B cell (primary cell): ENCODE results near the gene TP53BP1. TPM values are rescaled to one million over a fixed set of nuclear protein-coding genes. Genes with fewer than 3 reads are reported as not detected.

Experiments used
- ATAC-seq: fragments of 200-7000 bp; cut with Tn5 transposase; one replicate; pipeline ENCODE4 v1.10.0; 2021; ENCODE audit warnings: low read depth, mild to moderate bottlenecking, moderate number of reproducible peaks, moderate library complexity
- CTCF ChIA-PET: fragments of 350-600 bp; sonication (Branson Sonifier 250); formaldehyde crosslinking; loops from one replicate; lab custom pipeline; 2021; ENCODE audit warnings: antibody characterized with exemption, inconsistent platforms; lab: Charles Lee
- POLR2A ChIA-PET: fragments of 350-600 bp; sonication (Branson Sonifier 250); formaldehyde crosslinking; loops from one replicate; lab custom pipeline; 2021; ENCODE audit warnings: antibody characterized with exemption; lab: Charles Lee
- DNase-seq: peaks from one replicate; pipeline ENCODE4 v3.0.0; 2013
- H2AFZ ChIP-seq: 2 replicates; pipeline ENCODE4 v1.6.1; 2012; ENCODE audit warnings: mild to moderate bottlenecking, low read depth, low read length; ENCODE audit not compliant: insufficient read depth, poor library complexity, severe bottlenecking
- H3K27ac ChIP-seq, 2 donors: 1 replicate in 1 of 2; 2 replicates in 1 of 2; pipeline ENCODE4 v1.5.1; 2012 to 2013; ENCODE audit warnings: low read length in 2 of 2, mild to moderate bottlenecking in 2 of 2, moderate library complexity in 1 of 2
- H3K27me3 ChIP-seq, 4 experiments: fragments of 200-600 bp in 1 of 4; sonication (generic) in 1 of 4; replicated peaks in 1 of 4; 1 replicate in 2 of 4; 2 replicates in 2 of 4; pipeline versions ENCODE4 v1.6.1 to v1.7.0; 2013 to 2016; ENCODE audit warnings: low read length in 3 of 4, mild to moderate bottlenecking in 2 of 4, mixed read lengths in 1 of 4, moderate library complexity in 1 of 4; ENCODE audit not compliant: insufficient read depth in 4 of 4, control insufficient read depth in 3 of 4; ENCODE audit errors: control extremely low read depth in 1 of 4
- H3K36me3 ChIP-seq, 2 experiments: replicated peaks in 1 of 2; 1 replicate in 1 of 2; 2 replicates in 1 of 2; pipeline versions ENCODE4 v1.6.1 to v1.7.1; 2013; ENCODE audit warnings: low read length in 1 of 2; ENCODE audit not compliant: insufficient read depth in 2 of 2, control insufficient read depth in 1 of 2; ENCODE audit errors: control extremely low read depth in 1 of 2, extremely low read depth in 1 of 2
- H3K4me1 ChIP-seq, 2 donors: fragments of 200-600 bp in 1 of 2; sonication (generic) in 1 of 2; 1 replicate in 1 of 2; 2 replicates in 1 of 2; pipeline versions ENCODE4 v1.5.1 to v1.6.1; 2013 to 2017; ENCODE audit warnings: low read length in 2 of 2; ENCODE audit not compliant: control insufficient read depth in 2 of 2, insufficient read depth in 2 of 2
- H3K4me2 ChIP-seq: replicated peaks from 2 replicates; pipeline ENCODE3; 2012; ENCODE audit warnings: mild to moderate bottlenecking, low read depth, low read length; ENCODE audit not compliant: poor library complexity, severe bottlenecking
- H3K4me3 ChIP-seq, 5 experiments: fragments of 200-600 bp in 1 of 5; sonication (generic) in 1 of 5; 1 replicate in 3 of 5; 2 replicates in 2 of 5; pipeline versions ENCODE4 v1.5.1 to v1.7.0; 2011 to 2016; ENCODE audit warnings: low read length in 4 of 5, mild to moderate bottlenecking in 4 of 5, low read depth in 2 of 5, control low read depth in 1 of 5, moderate library complexity in 1 of 5; ENCODE audit not compliant: insufficient read depth in 1 of 5; ENCODE audit errors: control extremely low read depth in 1 of 5, extremely low read depth in 1 of 5
- H3K79me2 ChIP-seq: fragments of 200-600 bp; sonication (generic); one replicate; pipeline ENCODE4 v1.6.0; 2016; ENCODE audit warnings: low read length; ENCODE audit not compliant: control insufficient read depth, insufficient read depth
- H3K9ac ChIP-seq: fragments of 200-600 bp; sonication (generic); 2 replicates; pipeline ENCODE4 v1.6.1; 2017; ENCODE audit warnings: mild to moderate bottlenecking, low read length, moderate library complexity
- H3K9me3 ChIP-seq, 3 donors: one replicate each; pipeline versions ENCODE4 v1.6.1 to v1.7.1; 2013; ENCODE audit warnings: low read length in 2 of 3; ENCODE audit not compliant: control insufficient read depth in 2 of 3, insufficient read depth in 1 of 3; ENCODE audit errors: control extremely low read depth in 1 of 3
- H4K20me1 ChIP-seq: 2 replicates; pipeline ENCODE4 v1.6.0; 2012; ENCODE audit warnings: mild to moderate bottlenecking, low read length; ENCODE audit not compliant: insufficient read depth, control insufficient read depth, poor library complexity, severe bottlenecking
- H3K27ac Mint-ChIP-seq: one replicate; pipeline ENCODE4 v1.8.0; 2021; ENCODE audit warnings: mixed read lengths
- H3K27me3 Mint-ChIP-seq: one replicate; pipeline ENCODE4 v1.8.0; 2021; ENCODE audit warnings: mixed read lengths
- H3K4me1 Mint-ChIP-seq: one replicate; pipeline ENCODE4 v1.8.0; 2021; ENCODE audit warnings: mixed read lengths
- H3K4me3 Mint-ChIP-seq: one replicate; pipeline ENCODE4 v1.8.0; 2021; ENCODE audit warnings: mixed read lengths
- H3K9me3 Mint-ChIP-seq: one replicate; pipeline ENCODE4 v1.8.0; 2022; ENCODE audit warnings: mixed read lengths; ENCODE audit not compliant: insufficient read depth
- EZH2 ChIP-seq: IDR thresholded peaks from 2 replicates; pipeline ENCODE4 v1.6.1; 2012; ENCODE audit warnings: borderline replicate concordance, low read depth, mild to moderate bottlenecking, moderate library complexity, low read length; ENCODE audit not compliant: insufficient read depth, poor library complexity, severe bottlenecking
- WGBS: methylation state at CpG from one replicate; pipeline ENCODE4 v1.1.5; 2013; ENCODE audit warnings: missing lambda C conversion rate; ENCODE audit not compliant: insufficient coverage; 5-methylcytosine and 5-hydroxymethylcytosine counted together
- intact Hi-C: fragments of 100-400 bp; cut with micrococcal nuclease; formaldehyde crosslinking; loops from one replicate; pipeline ENCODE4 v1.10.0; 2022
- polyA plus RNA-seq: library from polyadenylated mRNA; depleted of rRNA; stranded (reverse); fragments of >200 nt; gene quantifications from 2 replicates; pipeline ENCODE4 v1.2.3, GENCODE V29; 2012
- total RNA-seq, 2 donors: library from RNA; stranded (reverse); fragments of 120-200 nt in 1 of 2; gene quantifications; 1 replicate in 1 of 2; 2 replicates in 1 of 2; pipeline versions ENCODE4 v1.2.3 to v1.2.4, GENCODE V29; 2013 to 2022
- TF ChIP-seq, protein P1 (sequence below): fragments of 200-600 bp; IDR thresholded peaks from one replicate; pipeline ENCODE4 v1.8.0; 2022; ENCODE audit warnings: antibody characterized with exemption, mild to moderate bottlenecking

Gene TP53BP1
- total and polyA plus RNA-seq, 2 donors (not counting 1 experiment from before 2014, with no cell fraction given) = 13.1 to 70.5 TPM

GRCh38 chr15:43440721-43441281 is 52.2 kb downstream of the TP53BP1 start:
- Histone ChIP-seq H3K4me3 (no peak overlapping the region), H4K20me1 (no peaks in the 10 kb centered on the region), H3K79me2 (no peaks in the 10 kb centered on the region), H3K36me3 (peaks cover 10 to 43% of the 10 kb centered on the region in 2 experiments), H2AFZ (no peak overlapping the region), H3K27me3 (no peaks in the 10 kb centered on the region), H3K27ac (no peak overlapping the region), H3K4me1 (no peaks in the 10 kb centered on the region), H3K9me3 (no peaks in the 10 kb centered on the region), H3K9ac (no peak overlapping the region), H3K4me2 (no peak overlapping the region)
- intact Hi-C loops = no loop called here
- no peaks in the 10 kb centered on the region for H3K9me3 Mint-ChIP-seq
- DNase-seq = peak; percentile 18
- H3K27ac Mint-ChIP-seq = peak overlapping the region; percentile 11
- TF ChIP-seq, protein P1, sequence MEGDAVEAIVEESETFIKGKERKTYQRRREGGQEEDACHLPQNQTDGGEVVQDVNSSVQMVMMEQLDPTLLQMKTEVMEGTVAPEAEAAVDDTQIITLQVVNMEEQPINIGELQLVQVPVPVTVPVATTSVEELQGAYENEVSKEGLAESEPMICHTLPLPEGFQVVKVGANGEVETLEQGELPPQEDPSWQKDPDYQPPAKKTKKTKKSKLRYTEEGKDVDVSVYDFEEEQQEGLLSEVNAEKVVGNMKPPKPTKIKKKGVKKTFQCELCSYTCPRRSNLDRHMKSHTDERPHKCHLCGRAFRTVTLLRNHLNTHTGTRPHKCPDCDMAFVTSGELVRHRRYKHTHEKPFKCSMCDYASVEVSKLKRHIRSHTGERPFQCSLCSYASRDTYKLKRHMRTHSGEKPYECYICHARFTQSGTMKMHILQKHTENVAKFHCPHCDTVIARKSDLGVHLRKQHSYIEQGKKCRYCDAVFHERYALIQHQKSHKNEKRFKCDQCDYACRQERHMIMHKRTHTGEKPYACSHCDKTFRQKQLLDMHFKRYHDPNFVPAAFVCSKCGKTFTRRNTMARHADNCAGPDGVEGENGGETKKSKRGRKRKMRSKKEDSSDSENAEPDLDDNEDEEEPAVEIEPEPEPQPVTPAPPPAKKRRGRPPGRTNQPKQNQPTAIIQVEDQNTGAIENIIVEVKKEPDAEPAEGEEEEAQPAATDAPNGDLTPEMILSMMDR = no peak
- no peak for TF ChIP-seq EZH2
- H3K4me3 Mint-ChIP-seq = no peak overlapping the region
- H3K27me3 Mint-ChIP-seq = no peaks in the 10 kb centered on the region
- H3K4me1 Mint-ChIP-seq = no peaks in the 10 kb centered on the region
- ChIA-PET POLR2A (no interaction called here), CTCF (interaction anchor here (0.7 to 2.8 kb wide), 3 partner anchors 11 to 74 kb away, joined by 3 to 17 read pairs (median 4); no protein-coding TSS in a partner anchor)
- 10% methylated on average over 2 of the region's 4 CpGs for WGBS
- no peak for ATAC-seq

GRCh38 chr15:43439268-43439667 is 53.7 kb downstream of the TP53BP1 start:
- Mint-ChIP-seq H3K4me3 (no peak overlapping the region), H3K4me1 (no peaks in the 10 kb centered on the region), H3K27ac (no peak overlapping the region), H3K27me3 (no peaks in the 10 kb centered on the region), H3K9me3 (no peaks in the 10 kb centered on the region)
- H3K4me3 ChIP-seq = no peak overlapping the region
- H3K9me3 ChIP-seq = no peaks in the 10 kb centered on the region
- ATAC-seq = no peak
- H3K27me3 ChIP-seq = no peaks in the 10 kb centered on the region
- no peak overlapping the region for H2AFZ ChIP-seq
- no peak overlapping the region for H3K4me2 ChIP-seq
- H3K27ac ChIP-seq = no peak overlapping the region
- POLR2A ChIA-PET = no interaction called here
- no peaks in the 10 kb centered on the region for H4K20me1 ChIP-seq
- H3K36me3 ChIP-seq = peaks cover 7 to 27% of the 10 kb centered on the region in 2 experiments
- TF ChIP-seq, protein P1 = no peak
- no peak for TF ChIP-seq EZH2
- no peak for DNase-seq
- intact Hi-C loops = no loop called here
- 100% methylated on average over 2 of the region's 3 CpGs for WGBS
- H3K9ac ChIP-seq = no peak overlapping the region
- CTCF ChIA-PET = interaction anchor here (2.8 kb wide), 1 partner anchor 75 kb away, joined by 17 read pairs; no protein-coding TSS in a partner anchor
- H3K79me2 ChIP-seq = no peaks in the 10 kb centered on the region
- H3K4me1 ChIP-seq = no peaks in the 10 kb centered on the region
